ENCODE measurements around the gene VCP. TPM values are rescaled to one million over a fixed set of nuclear protein-coding genes. Genes with fewer than 3 reads are reported as not detected.

VCP gene
- total RNA-seq, 1 experiment from 2014 or later: 208 TPM

DNA sequence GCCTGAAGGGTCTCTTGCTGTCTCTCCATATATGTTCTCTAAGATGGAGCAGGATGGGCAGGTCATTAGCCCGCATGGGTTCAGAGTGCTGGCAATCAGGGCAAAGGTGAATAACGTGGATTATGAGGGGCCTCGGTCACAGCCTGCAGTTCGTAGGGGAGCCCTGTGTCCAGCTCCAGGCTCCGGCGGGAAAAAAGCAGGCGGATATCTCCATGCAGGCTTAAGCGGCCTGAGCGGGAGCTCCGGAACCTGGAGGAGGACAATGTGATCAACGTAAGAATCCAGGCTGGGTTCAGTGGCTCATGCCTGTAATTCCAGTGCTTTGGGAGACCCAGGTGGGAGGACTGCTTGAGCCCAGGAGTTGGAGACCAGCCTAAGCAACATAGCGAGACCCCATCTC is 32.7 kb upstream of the VCP start:
- no peak for DNase-seq
- H3K9me3 Mint-ChIP-seq (ENCODE audit: low read depth, unreplicated experiment): no peaks in the 10 kb centered on the region
- no peaks in the 10 kb centered on the region for H3K27me3 Mint-ChIP-seq (ENCODE audit: unreplicated experiment)
- peaks cover 52% of the 10 kb centered on the region for H3K36me3 Mint-ChIP-seq (ENCODE audit: insufficient read depth, unreplicated experiment)
- BruUV-seq (replicated peaks): no TSS peak
- no peak overlapping the region for H3K4me3 Mint-ChIP-seq (ENCODE audit: low read depth, unreplicated experiment)
- peaks cover 16% of the 10 kb centered on the region for H3K4me1 Mint-ChIP-seq (ENCODE audit: low read depth, unreplicated experiment)
- CTCF ChIA-PET: no interaction called here
- TF ChIP-seq, protein P1, sequence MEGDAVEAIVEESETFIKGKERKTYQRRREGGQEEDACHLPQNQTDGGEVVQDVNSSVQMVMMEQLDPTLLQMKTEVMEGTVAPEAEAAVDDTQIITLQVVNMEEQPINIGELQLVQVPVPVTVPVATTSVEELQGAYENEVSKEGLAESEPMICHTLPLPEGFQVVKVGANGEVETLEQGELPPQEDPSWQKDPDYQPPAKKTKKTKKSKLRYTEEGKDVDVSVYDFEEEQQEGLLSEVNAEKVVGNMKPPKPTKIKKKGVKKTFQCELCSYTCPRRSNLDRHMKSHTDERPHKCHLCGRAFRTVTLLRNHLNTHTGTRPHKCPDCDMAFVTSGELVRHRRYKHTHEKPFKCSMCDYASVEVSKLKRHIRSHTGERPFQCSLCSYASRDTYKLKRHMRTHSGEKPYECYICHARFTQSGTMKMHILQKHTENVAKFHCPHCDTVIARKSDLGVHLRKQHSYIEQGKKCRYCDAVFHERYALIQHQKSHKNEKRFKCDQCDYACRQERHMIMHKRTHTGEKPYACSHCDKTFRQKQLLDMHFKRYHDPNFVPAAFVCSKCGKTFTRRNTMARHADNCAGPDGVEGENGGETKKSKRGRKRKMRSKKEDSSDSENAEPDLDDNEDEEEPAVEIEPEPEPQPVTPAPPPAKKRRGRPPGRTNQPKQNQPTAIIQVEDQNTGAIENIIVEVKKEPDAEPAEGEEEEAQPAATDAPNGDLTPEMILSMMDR (IDR thresholded peaks at IDR 0.05; ENCODE audit: unreplicated experiment): no peak
- intact Hi-C loops (cut with micrococcal nuclease; ENCODE audit: unreplicated experiment): no loop called here
- no peak overlapping the region for H3K27ac Mint-ChIP-seq (ENCODE audit: unreplicated experiment)

DNA sequence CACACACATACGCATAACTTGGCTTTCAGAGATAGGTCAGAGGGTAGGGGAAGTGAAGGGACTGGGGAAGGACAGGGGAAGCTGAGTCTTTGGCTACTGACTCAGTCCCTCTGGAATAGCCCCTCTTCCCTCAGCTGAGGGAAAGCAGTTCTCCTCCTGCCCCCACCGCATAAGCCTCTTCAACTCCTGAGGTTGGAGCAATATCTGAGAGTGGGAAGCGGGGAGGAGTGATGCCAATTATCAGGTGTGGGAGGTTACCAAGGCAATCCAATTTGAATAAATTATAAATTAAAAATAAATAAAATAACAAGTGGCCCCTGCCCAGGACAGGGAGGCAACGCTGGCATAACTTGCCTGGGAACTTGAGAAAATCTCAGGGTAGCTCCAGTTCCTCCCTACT is 32.2 kb upstream of the VCP start:
- BruUV-seq (replicated peaks): no TSS peak
- H3K4me3 Mint-ChIP-seq (ENCODE audit: low read depth, unreplicated experiment): no peak overlapping the region
- H3K27me3 Mint-ChIP-seq (ENCODE audit: unreplicated experiment): no peaks in the 10 kb centered on the region
- peaks cover 10% of the 10 kb centered on the region for H3K4me1 Mint-ChIP-seq (ENCODE audit: low read depth, unreplicated experiment)
- peaks cover 53% of the 10 kb centered on the region for H3K36me3 Mint-ChIP-seq (ENCODE audit: insufficient read depth, unreplicated experiment)
- no peak for DNase-seq
- intact Hi-C loops (cut with micrococcal nuclease; ENCODE audit: unreplicated experiment): no loop called here
- TF ChIP-seq, protein P1 (IDR thresholded peaks at IDR 0.05; ENCODE audit: unreplicated experiment): no peak
- CTCF ChIA-PET: interaction anchor here (0.5 to 1.8 kb wide), 2 partner anchors 11 to 25 kb away, joined by 4 to 7 read pairs; partner anchors contain the start of genes ATOSB and FANCG
- H3K27ac Mint-ChIP-seq (ENCODE audit: unreplicated experiment): peak overlapping the region; percentile 73
- H3K9me3 Mint-ChIP-seq (ENCODE audit: low read depth, unreplicated experiment): no peaks in the 10 kb centered on the region

DNA sequence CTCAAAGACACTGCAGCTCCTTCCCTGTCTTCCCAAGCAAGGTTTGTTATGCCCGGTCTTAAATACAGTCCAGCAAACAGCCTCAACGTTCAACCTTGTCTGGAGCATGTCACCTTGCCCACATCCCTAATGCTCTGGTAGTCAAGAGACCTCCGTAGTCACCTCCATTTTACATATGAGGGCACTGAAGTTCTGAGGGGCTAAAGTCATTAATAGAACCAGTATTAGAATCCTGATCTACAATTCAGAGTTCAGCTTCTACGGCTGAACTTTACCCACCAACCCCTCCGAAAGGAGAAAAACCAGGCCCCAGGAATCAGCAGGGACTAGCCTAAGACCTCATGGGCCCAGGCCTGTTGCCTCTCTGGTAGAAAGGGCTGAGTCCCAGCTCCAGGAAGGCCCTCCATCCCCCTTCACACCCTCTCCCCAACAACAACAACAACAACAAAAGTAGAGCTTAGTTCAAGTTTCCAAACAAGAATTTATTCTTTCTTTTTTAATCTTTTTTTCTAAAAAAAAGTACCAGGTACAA is 31.3 kb upstream of the VCP start:
- CTCF ChIA-PET: interaction anchor here (1.8 kb wide), 1 partner anchor 12 kb away, joined by 4 read pairs; the partner anchor contains the start of gene ATOSB
- no TSS peak for BruUV-seq (replicated peaks)
- peaks cover 8% of the 10 kb centered on the region for H3K4me1 Mint-ChIP-seq (ENCODE audit: low read depth, unreplicated experiment)
- peaks cover 54% of the 10 kb centered on the region for H3K36me3 Mint-ChIP-seq (ENCODE audit: insufficient read depth, unreplicated experiment)
- H3K9me3 Mint-ChIP-seq (ENCODE audit: low read depth, unreplicated experiment): no peaks in the 10 kb centered on the region
- H3K4me3 Mint-ChIP-seq (ENCODE audit: low read depth, unreplicated experiment): peak overlapping the region; percentile 85
- TF ChIP-seq, protein P1 (IDR thresholded peaks at IDR 0.05; ENCODE audit: unreplicated experiment): no peak
- H3K27ac Mint-ChIP-seq (ENCODE audit: unreplicated experiment): peak overlapping the region; percentile 93
- no peaks in the 10 kb centered on the region for H3K27me3 Mint-ChIP-seq (ENCODE audit: unreplicated experiment)
- DNase-seq: no peak
- intact Hi-C loops (cut with micrococcal nuclease; ENCODE audit: unreplicated experiment): no loop called here

DNA sequence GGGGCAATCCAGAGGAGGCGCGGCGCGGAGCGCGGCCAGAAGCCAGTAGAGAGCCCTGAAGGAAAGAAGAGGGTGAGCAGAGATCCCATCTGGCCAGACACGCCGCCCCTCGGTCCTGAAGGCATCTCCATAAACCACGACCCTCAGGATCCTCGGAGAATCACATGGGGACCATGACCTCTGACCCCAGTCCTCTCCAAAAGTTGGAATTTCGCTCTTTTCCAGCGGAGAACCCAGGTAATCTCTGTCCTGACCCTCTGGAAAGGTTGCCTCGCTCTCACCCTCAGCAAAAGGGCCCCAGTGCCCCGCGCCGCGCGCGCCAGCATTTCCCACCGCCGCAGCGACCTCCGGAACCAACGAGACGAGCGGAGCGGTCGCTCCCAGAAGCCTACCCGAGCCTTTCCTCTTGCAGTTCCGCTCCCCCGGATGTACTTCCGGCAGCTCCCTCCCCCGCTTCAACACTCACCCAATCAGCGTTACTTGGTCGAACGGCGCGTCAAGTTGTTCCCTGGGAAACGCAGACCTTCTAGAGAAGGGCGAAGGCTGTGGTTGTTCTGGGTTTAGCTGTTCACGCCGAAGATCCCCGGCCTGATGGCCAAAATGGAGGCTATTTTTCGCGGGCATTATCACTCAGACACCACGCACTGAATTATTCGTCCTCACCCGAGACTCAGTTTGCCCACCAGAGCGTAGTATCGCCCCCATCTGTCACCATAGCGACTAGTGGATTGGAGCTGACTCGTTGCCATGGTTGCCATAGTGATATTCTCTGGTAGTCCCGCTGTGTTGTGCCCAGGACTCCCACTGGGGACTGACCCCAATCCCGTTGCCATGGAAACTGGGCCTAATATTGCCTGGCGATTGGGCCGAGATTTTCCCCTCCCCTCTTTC is 30.6 kb upstream of the VCP start, which contains the start of gene STOML2:
Gene STOML2, minus strand, starts transcription at position 363 of the 891 bp plus-strand sequence. Its CDS starts 37 bp downstream, at position 326.
- Mint-ChIP-seq H3K27me3 (ENCODE audit: unreplicated experiment) (no peaks in the 10 kb centered on the region), H3K4me1 (ENCODE audit: low read depth, unreplicated experiment) (peaks cover 8% of the 10 kb centered on the region), H3K27ac (ENCODE audit: unreplicated experiment) (peak within 1 kb of the TSS; percentile 93), H3K9me3 (ENCODE audit: low read depth, unreplicated experiment) (no peaks in the 10 kb centered on the region), H3K4me3 (ENCODE audit: low read depth, unreplicated experiment) (peak within 1 kb of the TSS; percentile 85), H3K36me3 (ENCODE audit: insufficient read depth, unreplicated experiment) (peaks cover 54% of the 10 kb centered on the region)
- BruUV-seq (replicated peaks): TSS peak; percentile 80
- CTCF ChIA-PET: interaction anchor here (0.6 to 1.8 kb wide), 2 partner anchors 13 to 23 kb away, joined by 4 to 9 read pairs; partner anchors contain the start of genes ATOSB and FANCG
- DNase-seq: peak; percentile 87
- TF ChIP-seq, protein P1 (IDR thresholded peaks at IDR 0.05; ENCODE audit: unreplicated experiment): no peak
- intact Hi-C loops (cut with micrococcal nuclease; ENCODE audit: unreplicated experiment): no loop called here

All from Calu3 (cell line).